Small intestine (tissue), 7 donors: ENCODE data around the gene PDE1C. TPM values are rescaled to one million over a fixed set of nuclear protein-coding genes. Genes with fewer than 3 reads are reported as not detected.
"Not testable (repeated sequence)": the region's sequence is repeated elsewhere in the genome, so short reads cannot be mapped to it uniquely, and the experiment has no call there.

Experiments
- DNase-seq, 2 donors: peaks; one replicate each; pipeline versions ENCODE4 v3.0.0 to v3.0.0-alpha.2; 2013
- FAIRE-seq: peaks from 2 replicates; lab custom pipeline; 2012; peaks lifted over from hg19 to GRCh38; lab: Jason Lieb, UNC
- H3K27ac ChIP-seq, 3 donors: one replicate each; pipeline ENCODE4 v1.5.1; 2013; ENCODE audit warnings: low read length in 2 of 3, mild to moderate bottlenecking in 2 of 3, control low read depth in 1 of 3, inconsistent platforms in 1 of 3, low read depth in 1 of 3, moderate library complexity in 1 of 3
- H3K27me3 ChIP-seq, 3 donors: one replicate each; pipeline ENCODE4 v1.6.1; 2013; ENCODE audit warnings: low read length in 3 of 3, inconsistent platforms in 1 of 3; ENCODE audit not compliant: control insufficient read depth in 3 of 3, insufficient read depth in 3 of 3
- H3K36me3 ChIP-seq, 3 donors: one replicate each; pipeline ENCODE4 v1.6.1; 2013; ENCODE audit warnings: low read length in 3 of 3, inconsistent platforms in 1 of 3, low read depth in 1 of 3, mild to moderate bottlenecking in 1 of 3, moderate library complexity in 1 of 3; ENCODE audit not compliant: control insufficient read depth in 3 of 3, insufficient read depth in 2 of 3
- H3K4me1 ChIP-seq, 3 donors: one replicate each; pipeline ENCODE4 v1.6.1; 2013; ENCODE audit warnings: low read length in 2 of 3, inconsistent platforms in 1 of 3, low read depth in 1 of 3, mild to moderate bottlenecking in 1 of 3, moderate library complexity in 1 of 3; ENCODE audit not compliant: control insufficient read depth in 3 of 3, insufficient read depth in 2 of 3
- H3K4me3 ChIP-seq, 3 donors: one replicate each; pipeline ENCODE4 v1.5.1; 2013; ENCODE audit warnings: low read length in 3 of 3, control low read depth in 1 of 3, inconsistent platforms in 1 of 3, low read depth in 1 of 3, mild to moderate bottlenecking in 1 of 3, moderate library complexity in 1 of 3
- H3K9me3 ChIP-seq, 2 donors: one replicate each; pipeline ENCODE4 v1.6.1; 2013; ENCODE audit warnings: low read depth in 1 of 2, low read length in 1 of 2; ENCODE audit not compliant: control insufficient read depth in 2 of 2, insufficient read depth in 1 of 2
- WGBS, 3 donors: extraction: QIAGEN DNeasy Blood & Tissue Kit; methylation state at CpG; one replicate each; pipeline ENCODE4 v1.1.7; 2013; 5-methylcytosine and 5-hydroxymethylcytosine counted together
- polyA plus RNA-seq, 4 donors: library from polyadenylated mRNA; stranded (reverse) in 3 of 4; unstranded in 1 of 4; fragments of 200-250 nt in 3 of 4; fragments of 120-200 nt in 1 of 4; gene quantifications; one replicate each; pipeline versions ENCODE4 v1.2.1 to v1.2.3, GENCODE V29; 2013
- donor health status: healthy with polysubstance abuse.
- donor health status: control.
- donor health status: control.
- donor health status: Bipolar disorder and iron deficiency.
- donor health status: healthy.

Gene PDE1C
- polyA plus RNA-seq, 4 donors: 0.22 to 1.8 (median 0.66) TPM

GRCh38 chr7:32088451-32088881 lies 18.3 kb upstream of the PDE1C start:
- H3K27ac ChIP-seq: no peak overlapping the region
- no peak overlapping the region for H3K4me3 ChIP-seq
- 59 to 80% (median 71%) methylated on average over 18 of the region's 18 CpGs for WGBS, 3 donors
- DNase-seq: no peak
- no peaks in the 10 kb centered on the region for H3K4me1 ChIP-seq
- no peaks in the 10 kb centered on the region for H3K9me3 ChIP-seq
- FAIRE-seq: no peak
- H3K36me3 ChIP-seq: no peaks in the 10 kb centered on the region
- no peaks in the 10 kb centered on the region for H3K27me3 ChIP-seq

- DNase-seq (no peak), FAIRE-seq (no peak)
- WGBS, 3 donors: 82 to 95% (median 90%) methylated on average over 6 of the region's 6 CpGs
- Histone ChIP-seq H3K4me1 (no peaks in the 10 kb centered on the region), H3K27ac (no peak overlapping the region), H3K36me3 (no peaks in the 10 kb centered on the region), H3K9me3 (no peaks in the 10 kb centered on the region), H3K4me3 (no peak overlapping the region), H3K27me3 (no peaks in the 10 kb centered on the region)
Observed at GRCh38 chr7:32079510-32079909, 9.3 kb upstream of the PDE1C start.

DNA sequence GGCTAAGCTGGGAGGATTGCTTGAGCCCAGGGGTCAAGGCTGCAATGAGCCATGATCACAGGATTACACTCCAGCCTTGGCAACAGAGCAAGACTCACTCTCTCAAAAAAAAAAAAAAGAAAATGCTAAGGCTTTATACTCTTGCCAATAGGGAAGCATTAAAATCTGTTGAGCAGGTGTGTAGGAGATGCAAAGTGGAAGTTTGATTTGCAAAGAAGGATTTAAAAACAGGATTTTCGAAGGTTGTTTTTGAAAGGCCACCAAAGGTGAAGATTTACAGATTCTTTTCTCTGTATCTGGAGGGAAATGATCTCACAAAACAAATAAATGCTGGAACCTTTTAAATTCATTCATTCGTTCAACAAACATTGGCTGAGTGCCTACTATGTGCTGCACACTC lies 8.6 kb upstream of the PDE1C start:
- Histone ChIP-seq H3K4me1 (no peaks in the 10 kb centered on the region), H3K9me3 (no peaks in the 10 kb centered on the region), H3K27me3 (no peaks in the 10 kb centered on the region), H3K27ac (no peak overlapping the region), H3K36me3 (no peaks in the 10 kb centered on the region), H3K4me3 (no peak overlapping the region)
- 50 to 71% (median 67%) methylated on average over 2 of the region's 2 CpGs for WGBS, 3 donors
- no peak for FAIRE-seq
- DNase-seq: no peak

- DNase-seq: no peak
- FAIRE-seq: no peak
- Histone ChIP-seq H3K4me1 (no peaks in the 10 kb centered on the region), H3K4me3 (no peak overlapping the region), H3K36me3 (no peaks in the 10 kb centered on the region), H3K27me3 (no peaks in the 10 kb centered on the region), H3K9me3 (no peaks in the 10 kb centered on the region), H3K27ac (no peak overlapping the region)
- 84 to 92% (median 84%) methylated on average over 5 of the region's 5 CpGs for WGBS, 3 donors
Observed at GRCh38 chr7:32077806-32078205, 7.6 kb upstream of the PDE1C start.

DNA sequence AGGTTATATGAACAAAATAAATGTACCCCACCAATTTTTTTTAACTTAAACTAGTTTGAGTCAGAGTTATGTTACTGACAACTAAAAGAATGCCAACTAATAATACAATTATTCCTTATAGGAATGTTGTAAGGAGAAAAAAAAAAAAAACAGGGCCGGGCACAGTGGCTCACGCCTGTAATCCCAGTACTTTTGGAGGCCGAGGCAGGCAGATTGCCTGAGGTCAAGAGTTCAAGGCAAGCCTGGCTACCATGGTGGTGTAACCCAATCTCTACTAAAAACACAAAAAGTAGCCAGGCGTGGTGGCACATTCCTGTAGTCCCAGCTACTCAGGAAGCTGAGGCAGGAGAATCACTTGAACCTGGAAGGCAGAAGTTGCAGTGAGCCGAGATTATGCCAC lies 6.6 kb upstream of the PDE1C start:
- WGBS, 3 donors: 64 to 74% (median 68%) methylated on average over 5 of the region's 5 CpGs
- not testable (repeated sequence) for FAIRE-seq, H3K27ac ChIP-seq, H3K4me1 ChIP-seq, H3K4me3 ChIP-seq, H3K36me3 ChIP-seq, H3K27me3 ChIP-seq, DNase-seq, H3K9me3 ChIP-seq

- FAIRE-seq (no peak), DNase-seq (no peak)
- Histone ChIP-seq H3K9me3 (no peaks in the 10 kb centered on the region), H3K36me3 (no peaks in the 10 kb centered on the region), H3K27me3 (peaks cover 0 to 19% (median under 1%) of the 10 kb centered on the region in 3 donors), H3K27ac (no peak overlapping the region), H3K4me1 (peaks cover 0 to 2% (median 0%) of the 10 kb centered on the region in 3 donors), H3K4me3 (no peak overlapping the region)
- WGBS, 3 donors: 79 to 88% (median 83%) methylated on average over 4 of the region's 4 CpGs
Observed at GRCh38 chr7:32075612-32076011, 5.4 kb upstream of the PDE1C start.

DNA sequence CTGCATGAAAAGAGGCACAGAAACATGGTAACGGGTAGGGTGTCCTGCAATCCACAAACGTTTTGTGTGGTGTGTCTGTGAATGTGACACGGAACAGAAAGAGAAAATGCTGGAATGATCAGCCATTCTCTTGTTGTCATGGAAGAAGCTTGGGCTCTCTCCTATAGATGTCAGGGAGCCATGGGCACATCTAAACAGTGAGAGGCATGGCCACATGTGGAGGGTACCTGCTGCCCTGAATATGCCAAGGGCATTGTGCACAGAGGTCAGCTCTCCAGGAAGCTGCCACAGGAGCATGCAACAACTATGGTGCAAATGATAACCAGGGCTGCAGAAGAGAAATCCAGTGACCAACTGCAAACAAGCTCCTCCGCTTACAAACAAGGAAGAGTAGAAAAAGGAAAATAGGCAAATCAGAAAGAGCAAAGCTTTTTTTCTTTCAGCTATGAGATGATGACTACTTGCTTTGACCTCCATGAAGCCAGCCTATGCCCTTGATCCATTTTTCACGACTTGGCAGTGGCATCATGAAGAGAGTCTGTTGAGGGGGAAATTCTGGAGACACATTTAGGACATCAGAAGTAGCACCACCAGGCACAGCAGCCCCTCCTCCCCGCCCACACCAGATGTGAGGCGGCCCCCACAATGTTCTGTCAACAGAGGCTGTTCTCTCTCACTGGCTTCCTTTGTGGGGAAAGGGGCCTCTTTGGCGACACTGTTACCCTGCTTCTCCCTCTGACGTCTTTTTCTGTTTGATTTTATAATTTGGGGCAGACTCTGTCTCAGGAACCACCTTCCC lies 4.8 kb upstream of the PDE1C start:
- peaks cover 0 to 25% (median 7%) of the 10 kb centered on the region in 3 donors for H3K27me3 ChIP-seq
- no peaks in the 10 kb centered on the region for H3K9me3 ChIP-seq
- H3K4me3 ChIP-seq: no peak overlapping the region
- FAIRE-seq (no peak), DNase-seq (no peak)
- WGBS, 3 donors: 61 to 63% (median 62%) methylated on average over 9 of the region's 9 CpGs
- H3K4me1 ChIP-seq: peaks cover 0 to 2% (median 0%) of the 10 kb centered on the region in 3 donors
- H3K27ac ChIP-seq: no peak overlapping the region
- no peaks in the 10 kb centered on the region for H3K36me3 ChIP-seq

GRCh38 chr7:32073533-32073932 lies 3.3 kb upstream of the PDE1C start:
- H3K27me3 ChIP-seq: peaks cover 0 to 39% (median 7%) of the 10 kb centered on the region in 3 donors
- FAIRE-seq: no peak

More at GRCh38 chr7:32073533-32073932, 3.3 kb upstream of the PDE1C start:
- WGBS, 3 donors: 70 to 91% (median 79%) methylated on average over 1 of the region's 1 CpG
- no peak for DNase-seq
- Histone ChIP-seq H3K9me3 (no peaks in the 10 kb centered on the region), H3K4me1 (peaks cover 0 to 2% (median 0%) of the 10 kb centered on the region in 3 donors), H3K4me3 (no peak overlapping the region), H3K36me3 (no peaks in the 10 kb centered on the region), H3K27ac (no peak overlapping the region)
